Osteocyte (in vitro differentiated cells): ENCODE data around the gene TNNC1. TPM values are rescaled to one million over a fixed set of nuclear protein-coding genes. Genes with fewer than 3 reads are reported as not detected.

Source experiments
- DNase-seq: peaks from one replicate; pipeline ENCODE4 v3.0.0; 2021; ENCODE audit warnings: mixed read lengths; ENCODE audit not compliant: unreplicated experiment; ENCODE audit errors: extremely low spot score
- H3K27ac Mint-ChIP-seq: one replicate; pipeline ENCODE4 v1.8.0; 2021; ENCODE audit warnings: mild to moderate bottlenecking, mixed read lengths; ENCODE audit not compliant: unreplicated experiment
- H3K27me3 Mint-ChIP-seq: one replicate; pipeline ENCODE4 v1.8.0; 2021; ENCODE audit warnings: mixed read lengths; ENCODE audit not compliant: unreplicated experiment
- H3K36me3 Mint-ChIP-seq: one replicate; pipeline ENCODE4 v1.8.0; 2021; ENCODE audit warnings: mixed read lengths; ENCODE audit not compliant: unreplicated experiment
- H3K4me1 Mint-ChIP-seq: one replicate; pipeline ENCODE4 v1.8.0; 2021; ENCODE audit warnings: mixed read lengths; ENCODE audit not compliant: unreplicated experiment
- H3K4me3 Mint-ChIP-seq: one replicate; pipeline ENCODE4 v1.8.0; 2021; ENCODE audit warnings: mild to moderate bottlenecking, moderate library complexity, mixed read lengths; ENCODE audit not compliant: unreplicated experiment
- H3K9me3 Mint-ChIP-seq: one replicate; pipeline ENCODE4 v1.8.0; 2021; ENCODE audit warnings: mixed read lengths; ENCODE audit not compliant: unreplicated experiment
- total RNA-seq: library from RNA; stranded (reverse); gene quantifications from 2 replicates; pipeline ENCODE4 v1.2.1, GENCODE V29; 2021
- TF ChIP-seq, protein P1 (sequence below): fragments of 200-600 bp; sonication (generic); IDR thresholded peaks from 2 replicates; pipeline ENCODE4 v1.5.0; 2021; ENCODE audit warnings: antibody characterized with exemption, mild to moderate bottlenecking, moderate library complexity

The TNNC1 gene
- total RNA-seq, 1 donor from 2014 or later: not detected

DNA sequence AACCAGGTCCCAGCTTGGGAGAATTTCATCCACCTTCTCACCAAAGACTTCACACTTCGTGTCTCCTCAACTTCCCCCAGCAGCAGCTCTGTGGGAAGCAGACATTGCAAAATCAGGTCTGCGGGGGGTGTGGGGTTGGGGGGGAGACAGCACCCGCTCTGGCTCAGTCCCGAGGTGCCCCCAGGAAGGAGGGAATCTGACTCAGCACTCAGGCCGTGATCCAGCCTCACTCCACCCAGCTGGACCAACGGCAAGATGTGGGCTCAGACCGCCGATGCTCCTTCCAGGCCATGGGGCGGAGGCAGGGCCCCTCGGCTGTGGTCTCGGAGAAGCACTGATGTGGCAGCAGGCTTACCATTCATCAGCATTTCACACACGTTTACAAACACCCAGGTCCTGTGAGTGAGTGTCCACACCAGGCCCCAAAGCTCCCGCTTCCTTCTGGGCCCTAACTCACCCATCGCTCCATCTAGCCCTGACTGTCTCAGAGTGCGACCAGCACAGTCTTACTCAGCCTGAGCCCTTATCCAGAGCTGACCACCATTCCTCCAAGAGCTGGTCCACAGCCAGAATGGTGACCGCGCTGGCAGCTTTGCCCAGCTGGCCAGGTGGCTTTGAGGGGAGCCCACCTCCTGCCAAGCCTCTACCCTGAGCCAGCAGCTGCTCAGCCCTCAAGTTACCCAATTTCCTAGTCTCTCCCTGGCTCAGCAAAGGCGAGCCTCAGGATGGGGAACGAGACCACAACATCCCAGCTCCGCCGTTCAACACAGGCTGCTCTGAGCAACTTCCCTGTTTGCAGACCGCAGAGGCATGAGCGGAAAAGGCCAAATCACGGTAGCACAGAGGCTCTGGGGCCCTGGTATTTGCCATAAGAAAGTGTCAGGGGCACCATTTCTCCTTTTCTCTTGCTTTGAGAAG is 44.6 kb upstream of the TNNC1 start:
- Mint-ChIP-seq H3K4me3 (no peak overlapping the region), H3K27me3 (no peaks in the 10 kb centered on the region), H3K4me1 (peaks cover 1% of the 10 kb centered on the region), H3K27ac (no peak overlapping the region), H3K9me3 (no peaks in the 10 kb centered on the region), H3K36me3 (no peaks in the 10 kb centered on the region)
- DNase-seq: no peak
- TF ChIP-seq, protein P1, sequence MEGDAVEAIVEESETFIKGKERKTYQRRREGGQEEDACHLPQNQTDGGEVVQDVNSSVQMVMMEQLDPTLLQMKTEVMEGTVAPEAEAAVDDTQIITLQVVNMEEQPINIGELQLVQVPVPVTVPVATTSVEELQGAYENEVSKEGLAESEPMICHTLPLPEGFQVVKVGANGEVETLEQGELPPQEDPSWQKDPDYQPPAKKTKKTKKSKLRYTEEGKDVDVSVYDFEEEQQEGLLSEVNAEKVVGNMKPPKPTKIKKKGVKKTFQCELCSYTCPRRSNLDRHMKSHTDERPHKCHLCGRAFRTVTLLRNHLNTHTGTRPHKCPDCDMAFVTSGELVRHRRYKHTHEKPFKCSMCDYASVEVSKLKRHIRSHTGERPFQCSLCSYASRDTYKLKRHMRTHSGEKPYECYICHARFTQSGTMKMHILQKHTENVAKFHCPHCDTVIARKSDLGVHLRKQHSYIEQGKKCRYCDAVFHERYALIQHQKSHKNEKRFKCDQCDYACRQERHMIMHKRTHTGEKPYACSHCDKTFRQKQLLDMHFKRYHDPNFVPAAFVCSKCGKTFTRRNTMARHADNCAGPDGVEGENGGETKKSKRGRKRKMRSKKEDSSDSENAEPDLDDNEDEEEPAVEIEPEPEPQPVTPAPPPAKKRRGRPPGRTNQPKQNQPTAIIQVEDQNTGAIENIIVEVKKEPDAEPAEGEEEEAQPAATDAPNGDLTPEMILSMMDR: no peak

DNA sequence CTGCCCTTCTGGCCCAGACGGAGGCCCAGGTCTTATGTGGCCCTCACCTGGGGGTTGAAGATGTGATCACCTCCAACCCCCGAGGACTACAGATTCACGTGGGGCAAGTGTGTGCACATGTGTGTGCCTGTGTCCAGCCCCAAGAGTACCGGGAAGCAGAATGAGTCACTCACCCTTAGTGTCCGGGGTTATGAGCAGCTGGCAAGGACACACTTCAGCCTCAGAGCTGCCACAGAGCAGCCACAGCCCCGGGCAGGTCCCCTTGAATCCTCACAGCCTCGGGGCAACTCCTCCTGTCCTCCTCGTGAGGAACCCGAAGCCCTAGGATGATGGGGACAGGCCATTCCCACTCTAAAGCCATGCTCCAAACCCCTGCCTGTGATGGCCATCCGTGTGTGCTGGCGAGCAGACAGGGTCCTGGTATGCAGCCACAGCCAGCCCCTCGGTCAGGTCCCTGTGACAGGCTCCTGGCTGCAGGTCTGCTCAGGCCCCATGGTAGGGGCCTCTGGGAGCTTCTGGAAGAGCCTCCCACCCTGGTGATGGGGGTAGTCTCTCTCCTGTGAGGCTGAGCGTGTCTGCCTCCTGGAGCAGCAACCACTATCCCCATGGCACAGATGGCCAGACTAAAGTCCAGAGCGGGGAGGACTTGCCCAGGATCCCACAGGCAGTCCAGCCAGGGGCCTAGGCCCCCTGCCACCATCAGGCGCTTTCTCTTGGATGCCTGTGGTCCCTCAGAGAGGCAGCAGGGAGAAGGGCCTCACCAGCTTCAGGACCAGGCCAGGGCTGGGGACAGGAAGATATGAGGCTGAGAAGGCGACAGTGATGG is 42.1 kb upstream of the TNNC1 start:
- TF ChIP-seq, protein P1: no peak
- H3K36me3 Mint-ChIP-seq: peaks cover 12% of the 10 kb centered on the region
- peaks cover 7% of the 10 kb centered on the region for H3K4me1 Mint-ChIP-seq
- H3K9me3 Mint-ChIP-seq: no peaks in the 10 kb centered on the region
- no peak overlapping the region for H3K4me3 Mint-ChIP-seq
- no peak for DNase-seq
- no peak overlapping the region for H3K27ac Mint-ChIP-seq
- no peaks in the 10 kb centered on the region for H3K27me3 Mint-ChIP-seq

DNA sequence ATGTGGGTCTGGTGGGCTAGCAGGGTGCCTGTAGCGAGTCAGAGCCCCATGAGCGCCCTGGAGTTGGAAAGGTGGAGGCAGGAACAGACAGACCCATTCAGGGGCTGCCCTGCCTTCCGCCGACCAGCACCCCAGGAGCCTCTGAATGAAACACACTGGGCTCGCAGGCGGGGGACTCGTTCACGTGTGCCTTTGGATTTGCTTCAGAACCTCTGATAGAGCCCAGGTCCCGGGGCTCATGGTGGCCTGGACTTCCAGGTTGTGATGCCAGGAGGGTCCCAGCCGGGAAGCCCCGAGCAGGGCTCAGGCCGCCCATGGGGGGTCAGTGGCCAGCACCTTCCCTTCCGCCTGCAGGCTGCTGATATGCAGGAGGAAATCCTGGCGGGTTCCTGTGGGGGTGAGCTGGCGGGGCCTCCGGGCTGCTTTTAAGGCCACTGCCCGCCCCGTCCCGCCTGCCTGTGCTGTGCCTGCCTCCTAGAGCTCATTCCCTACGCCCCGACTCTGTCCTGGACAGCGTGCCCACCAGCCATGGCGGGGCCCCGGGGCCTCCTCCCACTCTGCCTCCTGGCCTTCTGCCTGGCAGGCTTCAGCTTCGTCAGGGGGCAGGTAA is 41.1 kb upstream of the TNNC1 start, which contains the start of gene STAB1:
Gene STAB1, plus strand, starts transcription at position 453 of the 610 bp plus-strand sequence. Its CDS starts 76 bp downstream, at position 529.
- TF ChIP-seq, protein P1: no peak
- H3K27ac Mint-ChIP-seq: no peak within 1 kb of the TSS
- peaks cover 12% of the 10 kb centered on the region for H3K36me3 Mint-ChIP-seq
- no peak within 1 kb of the TSS for H3K4me3 Mint-ChIP-seq
- H3K27me3 Mint-ChIP-seq: no peaks in the 10 kb centered on the region
- no peaks in the 10 kb centered on the region for H3K9me3 Mint-ChIP-seq
- DNase-seq: no peak
- peaks cover 11% of the 10 kb centered on the region for H3K4me1 Mint-ChIP-seq

DNA sequence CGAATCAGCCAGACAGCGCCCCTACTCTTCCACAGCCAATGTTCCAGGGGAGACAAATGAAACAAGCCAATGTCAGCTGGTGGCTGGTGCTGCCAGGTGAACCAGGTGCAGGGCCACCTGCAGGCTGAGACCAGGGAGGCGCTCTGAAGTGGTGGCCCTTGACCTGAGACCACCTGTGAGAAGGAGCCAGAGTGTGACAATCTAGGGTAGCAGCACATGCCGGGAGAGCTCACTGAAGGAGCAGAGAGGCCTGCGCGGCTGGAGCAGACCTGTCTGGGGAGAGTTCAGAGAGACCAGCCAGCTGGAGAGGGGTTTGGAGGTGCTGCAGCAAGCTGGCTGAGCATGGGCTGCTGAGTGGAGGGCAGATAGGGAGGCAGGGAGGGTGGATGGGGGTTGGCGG is 40.6 kb upstream of the TNNC1 start:
- no peak for DNase-seq
- no peak overlapping the region for H3K27ac Mint-ChIP-seq
- no peaks in the 10 kb centered on the region for H3K27me3 Mint-ChIP-seq
- H3K4me1 Mint-ChIP-seq: peaks cover 11% of the 10 kb centered on the region
- H3K36me3 Mint-ChIP-seq: peaks cover 12% of the 10 kb centered on the region
- TF ChIP-seq, protein P1: no peak
- no peaks in the 10 kb centered on the region for H3K9me3 Mint-ChIP-seq
- no peak overlapping the region for H3K4me3 Mint-ChIP-seq
